Karpas-422 (cell line): ENCODE data around the gene EPAS1. TPM values are rescaled to one million over a fixed set of nuclear protein-coding genes. Genes with fewer than 3 reads are reported as not detected.
A peak's percentile ranks its signal among the peaks of the same experiment; 100 is the strongest.

Experiments used
- DNase-seq: peaks from one replicate; pipeline ENCODE4 v3.0.0-alpha.2; 2015
- H2AFZ ChIP-seq: fragments of 200-600 bp; sonication (generic); 2 replicates; pipeline ENCODE4 v1.6.1; 2014; ENCODE audit warnings: antibody characterized with exemption, low read length, mixed read lengths
- H3K27ac ChIP-seq: fragments of 200-600 bp; sonication (generic); 2 replicates; pipeline ENCODE4 v1.5.1; 2014; ENCODE audit warnings: mild to moderate bottlenecking, low read length, moderate library complexity
- H3K27me3 ChIP-seq: fragments of 200-600 bp; sonication (generic); 2 replicates; pipeline ENCODE4 v1.6.1; 2014; ENCODE audit warnings: low read length, mixed read lengths
- H3K36me3 ChIP-seq: fragments of 200-600 bp; sonication (generic); 2 replicates; pipeline ENCODE4 v1.6.1; 2014; ENCODE audit warnings: low read length, mixed read lengths; ENCODE audit not compliant: insufficient read depth
- H3K4me1 ChIP-seq: fragments of 200-600 bp; sonication (generic); 2 replicates; pipeline ENCODE4 v1.6.1; 2014; ENCODE audit warnings: mild to moderate bottlenecking, low read length, mixed read lengths
- H3K4me2 ChIP-seq: fragments of 200-600 bp; sonication (generic); 2 replicates; pipeline ENCODE4 v1.6.1; 2014; ENCODE audit warnings: low read length, low read depth, mild to moderate bottlenecking; ENCODE audit not compliant: poor library complexity, severe bottlenecking
- H3K4me3 ChIP-seq: fragments of 200-600 bp; sonication (generic); 2 replicates; pipeline ENCODE4 v1.5.1; 2014; ENCODE audit warnings: mild to moderate bottlenecking, antibody characterized with exemption, low read length, mixed read lengths
- H3K79me2 ChIP-seq: fragments of 200-600 bp; sonication (generic); 2 replicates; pipeline ENCODE4 v1.6.1; 2014; ENCODE audit warnings: mild to moderate bottlenecking, low read length, mixed read lengths
- H3K9ac ChIP-seq: fragments of 200-600 bp; sonication (generic); 2 replicates; pipeline ENCODE4 v1.6.0; 2014; ENCODE audit warnings: low read length
- H3K9me2 ChIP-seq: fragments of 200-600 bp; sonication (generic), shearing (Covaris generic); replicated peaks from 2 replicates; pipeline ENCODE4 v1.6.0; 2014; ENCODE audit warnings: mild to moderate bottlenecking, low read length, moderate library complexity; ENCODE audit not compliant: insufficient read depth
- H3K9me3 ChIP-seq: fragments of 300-700, 200-600 bp; sonication (generic); 2 replicates; pipeline ENCODE4 v1.6.1; 2014; ENCODE audit warnings: low read length, mixed read lengths
- H4K20me1 ChIP-seq: fragments of 200-600 bp; sonication (generic); 2 replicates; pipeline ENCODE4 v1.6.1; 2014; ENCODE audit warnings: mild to moderate bottlenecking, antibody characterized with exemption, low read length, low read depth; ENCODE audit not compliant: insufficient read depth
- total RNA-seq: library from RNA; depleted of rRNA; stranded (reverse); fragments of >200 nt; shearing (Covaris generic); gene quantifications from 2 replicates; pipeline ENCODE4 v1.2.3, GENCODE V29; 2014; ENCODE audit warnings: low replicate concordance

The EPAS1 gene
- total RNA-seq, 1 experiment from 2014 or later, result not detected

DNA sequence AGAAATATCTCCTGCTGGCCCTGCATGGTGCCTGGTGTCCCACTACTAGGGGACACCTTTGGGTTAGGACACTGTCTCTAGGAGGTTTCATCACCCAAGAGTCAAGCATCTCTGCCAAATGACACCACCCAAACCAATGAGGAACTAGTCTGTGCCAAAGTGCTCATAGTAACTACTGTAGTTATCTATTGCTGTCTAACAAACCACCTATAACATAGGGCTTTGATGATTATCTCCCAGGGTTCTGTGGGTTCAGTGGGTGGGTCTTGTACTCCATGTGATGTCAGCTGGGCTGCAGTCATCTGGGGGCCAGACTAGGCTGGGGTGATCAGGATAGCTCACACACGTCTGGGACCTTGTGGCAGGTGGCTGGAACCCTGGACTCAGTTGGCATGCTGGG lies 59.8 kb downstream of the EPAS1 start:
- H3K79me2 ChIP-seq, result no peaks in the 10 kb centered on the region

GRCh38 chr2:46358713-46359112 lies 61.5 kb downstream of the EPAS1 start:
- Histone ChIP-seq H3K4me1 (no peaks in the 10 kb centered on the region), H3K36me3 (no peaks in the 10 kb centered on the region), H3K4me2 (no peak overlapping the region), H3K79me2 (no peaks in the 10 kb centered on the region), H3K4me3 (no peak overlapping the region), H3K27ac (no peak overlapping the region), H3K9me3 (no peaks in the 10 kb centered on the region), H3K27me3 (no peaks in the 10 kb centered on the region), H4K20me1 (no peaks in the 10 kb centered on the region), H3K9ac (no peak overlapping the region), H3K9me2 (no peaks in the 10 kb centered on the region), H2AFZ (no peak overlapping the region)
- DNase-seq, result no peak

More for the DNA sequence above, 59.8 kb downstream of the EPAS1 start:
- H3K9ac ChIP-seq, result no peak overlapping the region
- H3K27ac ChIP-seq, result no peak overlapping the region
- no peaks in the 10 kb centered on the region for H3K9me2 ChIP-seq
- no peaks in the 10 kb centered on the region for H3K27me3 ChIP-seq
- H2AFZ ChIP-seq, result no peak overlapping the region
- DNase-seq, result no peak
- H3K4me3 ChIP-seq, result no peak overlapping the region
- H3K4me2 ChIP-seq, result no peak overlapping the region
- no peaks in the 10 kb centered on the region for H4K20me1 ChIP-seq
- H3K4me1 ChIP-seq, result no peaks in the 10 kb centered on the region
- H3K9me3 ChIP-seq, result no peaks in the 10 kb centered on the region
- H3K36me3 ChIP-seq, result no peaks in the 10 kb centered on the region

- H4K20me1 ChIP-seq, result no peaks in the 10 kb centered on the region
- H3K9me2 ChIP-seq, result no peaks in the 10 kb centered on the region
Observed at GRCh38 chr2:46360303-46360702, 63.1 kb downstream of the EPAS1 start.

DNA sequence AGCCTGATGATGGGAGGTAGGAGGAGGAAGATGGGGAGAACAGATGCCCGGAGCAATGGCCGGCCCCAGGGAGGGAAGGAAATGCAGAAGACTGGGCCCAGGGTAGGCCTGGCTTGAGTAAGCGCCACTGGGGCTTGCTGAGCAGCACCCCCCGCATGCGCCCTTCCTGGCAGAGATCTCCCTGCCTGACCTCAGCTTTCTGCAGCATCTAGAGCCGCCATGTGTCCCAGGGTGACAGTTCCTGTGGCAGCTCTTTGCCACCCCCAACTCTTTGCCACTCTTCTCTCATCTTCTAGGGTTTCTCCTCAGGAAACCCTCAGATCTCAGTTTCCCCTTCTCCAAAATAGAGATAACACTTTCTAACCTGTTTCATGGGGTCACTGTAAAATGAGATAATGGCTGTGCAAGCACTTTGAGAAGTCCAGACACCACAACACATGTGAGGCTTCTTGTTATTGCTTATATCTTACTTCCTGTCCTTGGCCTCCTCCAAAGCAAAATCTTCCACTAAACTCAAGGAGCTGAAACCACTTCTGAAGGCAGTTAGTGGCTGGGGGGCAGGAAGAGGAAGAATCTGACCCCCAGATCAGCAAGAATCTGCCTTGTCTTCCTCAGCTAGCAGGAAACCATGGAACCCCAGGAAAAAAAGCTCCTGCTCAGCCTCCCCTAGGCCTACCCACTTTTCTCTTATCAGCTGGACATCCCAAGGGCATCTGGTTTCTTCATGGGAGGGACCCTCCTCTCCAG lies 64.9 kb downstream of the EPAS1 start:
- Histone ChIP-seq H3K4me3 (no peak overlapping the region), H3K4me1 (no peaks in the 10 kb centered on the region), H4K20me1 (no peaks in the 10 kb centered on the region), H3K9me2 (no peaks in the 10 kb centered on the region), H3K36me3 (no peaks in the 10 kb centered on the region), H3K9me3 (no peaks in the 10 kb centered on the region), H3K79me2 (no peaks in the 10 kb centered on the region), H3K27me3 (no peaks in the 10 kb centered on the region), H3K9ac (no peak overlapping the region), H3K4me2 (no peak overlapping the region), H2AFZ (no peak overlapping the region), H3K27ac (no peak overlapping the region)
- DNase-seq, result no peak

More at GRCh38 chr2:46360303-46360702, 63.1 kb downstream of the EPAS1 start:
- Histone ChIP-seq H3K4me1 (no peaks in the 10 kb centered on the region), H3K9me3 (no peaks in the 10 kb centered on the region), H3K79me2 (no peaks in the 10 kb centered on the region), H3K4me3 (no peak overlapping the region), H3K36me3 (no peaks in the 10 kb centered on the region), H3K27ac (no peak overlapping the region), H2AFZ (no peak overlapping the region), H3K4me2 (no peak overlapping the region), H3K9ac (no peak overlapping the region), H3K27me3 (no peaks in the 10 kb centered on the region)
- no peak for DNase-seq

DNA sequence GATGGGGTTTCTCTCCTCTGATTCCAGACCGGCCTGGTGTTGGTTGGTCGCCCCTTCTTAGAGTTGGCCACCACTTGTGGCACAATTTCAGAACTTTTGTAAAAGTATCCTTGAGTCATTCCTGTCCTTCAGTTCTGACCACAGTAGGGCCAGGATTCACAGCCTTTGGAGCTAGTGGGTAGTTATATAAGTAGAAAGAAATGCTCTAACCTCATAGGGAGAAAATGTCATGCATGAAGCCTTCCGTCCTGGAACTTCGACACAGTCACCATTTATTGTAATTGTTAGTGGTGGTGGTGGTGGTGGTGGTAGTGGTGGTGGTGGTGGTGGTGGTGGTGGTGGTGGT lies 65.4 kb downstream of the EPAS1 start:
- no peaks in the 10 kb centered on the region for H3K79me2 ChIP-seq
- no peaks in the 10 kb centered on the region for H3K36me3 ChIP-seq
- DNase-seq, result no peak
- no peaks in the 10 kb centered on the region for H3K9me3 ChIP-seq
- H3K9me2 ChIP-seq, result no peaks in the 10 kb centered on the region
- H2AFZ ChIP-seq, result no peak overlapping the region
- no peaks in the 10 kb centered on the region for H3K4me1 ChIP-seq
- H3K9ac ChIP-seq, result no peak overlapping the region
- no peak overlapping the region for H3K4me3 ChIP-seq
- no peaks in the 10 kb centered on the region for H4K20me1 ChIP-seq
- H3K4me2 ChIP-seq, result no peak overlapping the region
- no peak overlapping the region for H3K27ac ChIP-seq
- H3K27me3 ChIP-seq, result no peaks in the 10 kb centered on the region

GRCh38 chr2:46363535-46364170 lies 66.4 kb downstream of the EPAS1 start:
- Histone ChIP-seq H3K79me2 (no peaks in the 10 kb centered on the region), H3K27me3 (no peaks in the 10 kb centered on the region), H3K27ac (no peak overlapping the region), H2AFZ (no peak overlapping the region), H4K20me1 (no peaks in the 10 kb centered on the region), H3K9me3 (no peaks in the 10 kb centered on the region), H3K36me3 (no peaks in the 10 kb centered on the region), H3K4me3 (no peak overlapping the region), H3K9ac (no peak overlapping the region), H3K4me1 (no peaks in the 10 kb centered on the region), H3K9me2 (no peaks in the 10 kb centered on the region), H3K4me2 (no peak overlapping the region)
- no peak for DNase-seq

- H3K9ac ChIP-seq, result no peak overlapping the region
- H3K4me2 ChIP-seq, result no peak overlapping the region
- H3K79me2 ChIP-seq, result no peaks in the 10 kb centered on the region
- H3K9me3 ChIP-seq, result no peaks in the 10 kb centered on the region
- DNase-seq, result peak; percentile 80
- H3K9me2 ChIP-seq, result no peaks in the 10 kb centered on the region
- no peak overlapping the region for H2AFZ ChIP-seq
- no peaks in the 10 kb centered on the region for H3K4me1 ChIP-seq
- no peak overlapping the region for H3K27ac ChIP-seq
- H4K20me1 ChIP-seq, result no peaks in the 10 kb centered on the region
- no peaks in the 10 kb centered on the region for H3K27me3 ChIP-seq
- H3K4me3 ChIP-seq, result no peak overlapping the region
- no peaks in the 10 kb centered on the region for H3K36me3 ChIP-seq
Observed at GRCh38 chr2:46364797-46365457, 67.7 kb downstream of the EPAS1 start.

DNA sequence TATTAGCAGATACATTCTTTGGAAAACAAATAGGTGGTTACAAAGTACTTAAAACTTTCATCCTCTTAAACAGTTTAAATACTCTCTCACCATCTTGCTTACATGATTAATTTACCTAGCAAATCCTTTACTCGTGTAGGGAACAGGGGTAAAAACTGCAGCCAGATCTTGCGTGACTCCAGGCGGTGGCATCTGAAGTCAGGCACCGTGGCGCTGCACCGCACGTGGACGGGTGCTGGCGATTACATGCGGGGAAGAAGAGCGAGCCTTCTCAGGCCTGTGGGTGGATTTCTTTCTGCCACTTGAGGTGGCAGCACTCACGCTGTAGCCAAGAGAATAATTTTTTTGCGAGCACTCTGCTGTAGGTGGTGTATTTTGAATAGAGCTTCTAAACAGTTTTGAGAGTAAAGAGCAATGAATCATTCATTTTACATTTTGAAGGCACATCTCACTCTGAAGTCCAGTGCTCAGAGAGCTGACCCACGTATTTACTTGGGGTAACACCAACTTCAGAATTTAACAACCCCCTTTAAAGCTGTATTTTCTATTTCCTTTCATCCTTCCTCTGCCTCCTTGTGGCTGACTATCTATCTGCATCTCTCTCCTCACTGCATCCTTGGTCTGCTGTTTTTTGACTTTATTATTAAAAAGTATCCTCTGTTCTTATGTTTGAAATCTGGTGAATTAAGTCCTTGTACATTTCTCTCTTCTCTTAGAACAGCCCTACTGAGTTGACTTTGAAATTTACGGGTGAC lies 68.9 kb downstream of the EPAS1 start:
- no peaks in the 10 kb centered on the region for H3K36me3 ChIP-seq
- no peaks in the 10 kb centered on the region for H3K9me2 ChIP-seq

More for the DNA sequence above, 68.9 kb downstream of the EPAS1 start:
- H4K20me1 ChIP-seq, result no peaks in the 10 kb centered on the region
- H3K9me3 ChIP-seq, result no peaks in the 10 kb centered on the region
- no peak for DNase-seq
- H3K9ac ChIP-seq, result no peak overlapping the region
- no peaks in the 10 kb centered on the region for H3K4me1 ChIP-seq
- no peak overlapping the region for H3K4me3 ChIP-seq
- no peaks in the 10 kb centered on the region for H3K79me2 ChIP-seq
- H3K27ac ChIP-seq, result no peak overlapping the region
- H3K4me2 ChIP-seq, result no peak overlapping the region
- H2AFZ ChIP-seq, result no peak overlapping the region
- no peaks in the 10 kb centered on the region for H3K27me3 ChIP-seq
